BLaER1 treated with 17β-estradiol and CSF1 and Interleukin-3, amounts not matched to agents 10 nM and 100 nM (cell line): ENCODE measurements around the gene SMIM43.
"Not testable (repeated sequence)": the region's sequence is repeated elsewhere in the genome, so short reads cannot be mapped to it uniquely, and the experiment has no call there.

Experiments used
- H3K27ac ChIP-seq, 11 experiments: shearing (Covaris generic); formaldehyde crosslinking; 2 replicates each; pipeline ENCODE4 v1.8.1; 2022
- H3K27me3 ChIP-seq, 11 experiments: shearing (Covaris generic); formaldehyde crosslinking; 2 replicates each; pipeline ENCODE4 v1.8.1; 2022
- H3K36me3 ChIP-seq, 11 experiments: shearing (Covaris generic); formaldehyde crosslinking; 2 replicates each; pipeline ENCODE4 v1.8.1; 2022
- H3K4me1 ChIP-seq, 10 experiments: shearing (Covaris generic); formaldehyde crosslinking; 2 replicates each; pipeline ENCODE4 v1.8.1; 2022
- H3K4me2 ChIP-seq, 11 experiments: shearing (Covaris generic); formaldehyde crosslinking; 2 replicates each; pipeline ENCODE4 v1.8.1; 2022
- H3K4me3 ChIP-seq, 10 experiments: shearing (Covaris generic); formaldehyde crosslinking; 2 replicates each; pipeline ENCODE4 v1.8.1; 2022
- H3K9ac ChIP-seq, 11 experiments: shearing (Covaris generic); formaldehyde crosslinking; 2 replicates each; pipeline ENCODE4 v1.8.1; 2022
- H3K9me3 ChIP-seq, 11 experiments: shearing (Covaris generic); formaldehyde crosslinking; replicated peaks in 1 of 11; 2 replicates each; pipeline ENCODE4 v1.8.1; 2022
- H4K20me1 ChIP-seq, 11 experiments: shearing (Covaris generic); formaldehyde crosslinking; 2 replicates each; pipeline ENCODE4 v1.8.1; 2022
- Cebpa-rat ChIP-seq, 11 experiments: shearing (Covaris generic); IDR thresholded peaks; 2 replicates each; pipeline ENCODE4 v1.8.1; 2022

Gene SMIM43

DNA sequence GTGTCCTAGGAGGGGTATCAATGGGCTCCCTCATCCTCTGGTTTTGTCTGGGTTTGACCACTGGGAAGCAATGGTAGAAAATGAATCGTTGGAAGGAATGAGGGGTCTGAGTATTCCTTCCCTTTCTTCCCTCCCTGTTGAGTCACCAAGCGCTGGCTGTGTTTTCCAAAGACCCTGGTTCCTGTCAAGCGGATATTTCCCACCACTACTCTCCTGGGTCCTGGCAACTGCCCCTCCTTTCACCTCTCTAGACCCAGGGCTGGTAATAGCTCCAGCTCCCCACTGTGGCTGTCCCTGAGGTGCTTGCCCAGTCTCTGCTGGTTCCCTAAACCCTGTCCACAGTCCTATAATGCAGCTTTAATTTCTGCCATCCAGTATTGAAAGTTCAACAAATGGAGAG lies 22.2 kb downstream of the SMIM43 start:
- Histone ChIP-seq H3K27me3 (no peaks in the 10 kb centered on the region), H3K4me2 (no peak overlapping the region), H3K4me1 (peaks cover 0 to 13% (median 7%) of the 10 kb centered on the region in 10 experiments; a peak in 10 of 20 replicates), H4K20me1 (no peaks in the 10 kb centered on the region), H3K36me3 (no peaks in the 10 kb centered on the region), H3K9ac (no peak overlapping the region), H3K4me3 (no peak overlapping the region), H3K9me3 (no peaks in the 10 kb centered on the region), H3K27ac (no peak overlapping the region)
- no peak for TF ChIP-seq Cebpa-rat (IDR thresholded peaks at IDR 0.05)

DNA sequence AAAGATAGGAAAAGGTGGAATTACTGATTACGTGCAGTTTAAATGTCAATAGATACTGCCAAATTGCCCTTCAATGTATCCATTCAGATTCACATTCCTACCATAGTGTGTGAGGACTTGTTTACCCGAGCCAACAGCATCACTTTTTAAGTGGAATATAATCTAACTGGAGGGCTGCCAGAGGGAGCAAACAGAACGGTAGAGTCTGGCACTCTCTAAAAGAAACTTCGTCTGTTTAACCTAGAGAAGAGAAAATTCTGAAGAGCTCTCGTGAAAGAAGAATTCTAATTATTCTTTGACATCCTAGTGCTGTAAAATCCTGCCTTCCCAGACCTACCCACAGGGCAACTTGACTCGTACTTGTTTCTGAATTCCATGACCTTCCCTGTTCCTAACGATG lies 23.2 kb downstream of the SMIM43 start:
- Histone ChIP-seq H3K4me2 (no peak overlapping the region), H3K27ac (no peak overlapping the region), H3K27me3 (no peaks in the 10 kb centered on the region), H3K36me3 (no peaks in the 10 kb centered on the region), H4K20me1 (no peaks in the 10 kb centered on the region), H3K9me3 (no peaks in the 10 kb centered on the region), H3K9ac (no peak overlapping the region), H3K4me3 (no peak overlapping the region), H3K4me1 (peaks cover 0 to 13% (median 7%) of the 10 kb centered on the region in 10 experiments; a peak in 10 of 20 replicates)
- TF ChIP-seq Cebpa-rat (IDR thresholded peaks at IDR 0.05): no peak

DNA sequence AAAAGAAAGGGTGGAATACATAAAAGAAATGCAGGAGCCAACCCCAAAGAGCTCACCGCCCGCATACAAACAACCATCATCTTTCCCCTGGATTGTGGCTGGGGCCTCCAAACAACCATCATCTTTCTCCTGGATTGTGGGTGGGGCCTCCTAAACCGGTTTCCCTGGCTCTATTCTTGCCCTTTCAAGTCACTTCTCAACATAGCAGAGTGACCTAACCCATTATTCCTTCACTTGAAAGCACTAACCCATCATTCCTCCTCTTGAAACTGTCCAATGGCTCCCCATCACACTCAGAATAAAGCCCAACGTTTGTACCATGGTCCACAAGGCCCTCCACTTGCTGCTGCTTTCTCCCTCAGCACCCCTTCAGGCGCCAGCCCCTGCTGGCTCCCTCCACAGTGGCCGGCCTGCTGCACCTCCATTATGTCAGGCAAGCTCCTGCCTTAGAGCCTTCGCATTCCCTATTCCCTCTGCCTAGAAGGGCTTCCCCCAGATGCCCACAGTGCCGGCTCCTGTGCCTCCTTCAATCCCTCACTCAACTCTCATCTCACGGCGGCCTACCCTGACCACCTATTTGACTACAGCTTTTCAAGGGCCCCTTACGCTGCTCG lies 24.1 kb downstream of the SMIM43 start:
- H3K4me3 ChIP-seq: no peak overlapping the region
- H4K20me1 ChIP-seq: no peaks in the 10 kb centered on the region
- no peaks in the 10 kb centered on the region for H3K27me3 ChIP-seq
- TF ChIP-seq Cebpa-rat (IDR thresholded peaks at IDR 0.05): no peak
- no peak overlapping the region for H3K4me2 ChIP-seq
- H3K27ac ChIP-seq: no peak overlapping the region
- H3K9me3 ChIP-seq: no peaks in the 10 kb centered on the region
- no peaks in the 10 kb centered on the region for H3K36me3 ChIP-seq
- peaks cover 0 to 13% (median 7%) of the 10 kb centered on the region in 10 experiments; a peak in 10 of 20 replicates for H3K4me1 ChIP-seq
- H3K9ac ChIP-seq: no peak overlapping the region

DNA sequence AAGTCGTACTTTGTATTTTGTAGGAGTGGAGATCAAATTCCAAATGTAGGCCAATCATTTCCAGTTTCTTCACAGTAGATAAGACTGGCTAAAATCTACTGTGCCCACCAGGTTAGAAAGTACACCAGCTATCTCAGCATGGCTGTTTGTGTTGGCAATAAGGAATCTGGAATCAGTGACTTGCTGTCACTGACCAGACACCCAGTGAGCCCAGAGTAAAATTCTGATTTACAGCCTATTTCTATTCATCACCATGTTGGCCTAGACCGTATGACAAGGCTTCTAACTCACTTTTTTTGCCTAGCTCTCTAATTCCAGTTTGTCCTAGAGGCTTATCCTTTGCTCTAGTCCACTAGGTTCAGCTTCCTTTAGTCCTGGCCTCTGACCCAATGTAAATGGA lies 25.4 kb downstream of the SMIM43 start:
- no peaks in the 10 kb centered on the region for H3K9me3 ChIP-seq
- H3K4me2 ChIP-seq: peak overlapping the region in 6 of 11 experiments; percentile 14 to 65 (median 38); a peak in 9 of 22 replicates
- TF ChIP-seq Cebpa-rat (IDR thresholded peaks at IDR 0.05): no peak
- peaks cover 0 to 13% (median 7%) of the 10 kb centered on the region in 10 experiments; a peak in 10 of 20 replicates for H3K4me1 ChIP-seq
- H3K4me3 ChIP-seq: no peak overlapping the region
- no peaks in the 10 kb centered on the region for H4K20me1 ChIP-seq
- H3K27ac ChIP-seq: no peak overlapping the region
- H3K36me3 ChIP-seq: no peaks in the 10 kb centered on the region
- H3K27me3 ChIP-seq: no peaks in the 10 kb centered on the region
- H3K9ac ChIP-seq: no peak overlapping the region

DNA sequence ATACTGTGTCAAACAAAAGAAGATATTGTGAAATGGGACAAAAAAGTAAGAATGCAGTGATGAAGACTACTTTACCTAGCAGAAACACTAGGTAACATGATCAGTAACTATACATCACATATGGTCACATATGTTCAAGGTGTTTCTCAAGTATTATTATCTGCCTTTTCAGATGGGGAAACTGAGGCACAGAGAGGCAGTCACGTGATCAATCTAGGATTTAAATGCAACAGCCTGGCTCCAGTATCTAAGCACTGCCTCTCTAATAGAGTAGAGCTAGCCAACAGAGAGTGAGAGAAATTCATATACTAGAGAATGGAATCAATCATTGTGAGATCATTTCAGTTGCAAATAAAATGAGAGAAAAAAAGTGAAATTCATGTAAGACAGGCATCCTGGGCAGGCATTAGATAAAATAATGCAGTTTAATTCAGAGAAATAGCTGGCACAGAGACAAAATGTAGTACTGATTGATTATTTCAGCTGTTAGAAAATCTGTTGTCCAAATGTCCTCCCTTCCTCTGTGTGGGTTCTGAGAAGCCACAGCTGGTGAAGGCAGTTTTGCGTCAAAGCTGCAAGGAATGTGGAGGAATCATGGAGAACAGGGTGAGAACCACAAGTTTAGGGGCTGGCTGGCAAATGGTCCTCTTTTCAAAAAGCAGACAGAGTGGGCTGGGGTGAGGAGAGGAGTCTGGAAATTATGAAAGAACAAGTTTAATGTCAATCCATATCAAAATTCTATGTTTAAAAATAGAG lies 26.0 kb downstream of the SMIM43 start:
- Histone ChIP-seq H4K20me1 (no peaks in the 10 kb centered on the region), H3K4me2 (peak overlapping the region in 6 of 11 experiments; percentile 14 to 65 (median 38); a peak in 11 of 22 replicates), H3K9me3 (no peaks in the 10 kb centered on the region)

DNA sequence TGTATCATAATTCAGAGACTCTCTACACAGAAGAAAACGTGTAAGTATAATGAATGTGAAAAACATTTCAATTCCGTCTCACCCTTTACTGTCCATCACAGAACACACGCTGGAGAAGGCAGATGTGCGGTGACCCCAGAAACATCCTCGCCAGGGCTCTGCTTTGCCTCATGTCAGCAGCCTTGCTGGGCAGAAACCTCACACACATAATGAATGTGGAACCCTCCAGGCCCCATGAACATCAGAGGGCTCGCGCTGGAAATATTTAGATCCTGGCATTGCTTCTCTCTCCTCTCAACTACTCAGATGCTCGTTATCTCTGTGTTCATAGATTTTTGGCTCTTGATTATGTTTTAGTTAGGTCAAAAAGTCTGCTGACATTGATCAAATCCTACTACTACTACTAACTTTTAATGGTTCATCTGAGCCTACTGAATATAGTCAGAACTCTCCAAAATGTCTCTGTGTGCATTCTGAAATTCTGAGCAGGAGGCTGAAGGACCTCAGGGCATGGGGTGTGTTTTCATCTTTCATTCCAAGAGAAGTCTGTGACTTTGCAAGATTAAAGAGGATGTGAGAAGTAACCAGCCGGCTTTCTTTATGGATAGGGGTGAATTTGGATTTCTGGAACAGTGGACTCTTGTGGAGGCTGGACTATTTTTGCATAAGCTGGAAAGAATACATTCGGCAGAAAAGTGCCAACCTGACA lies 27.0 kb downstream of the SMIM43 start:
- Histone ChIP-seq H3K27ac (no peak overlapping the region), H4K20me1 (no peaks in the 10 kb centered on the region), H3K4me1 (peaks cover 0 to 13% (median 7%) of the 10 kb centered on the region in 10 experiments; a peak in 10 of 20 replicates), H3K27me3 (no peaks in the 10 kb centered on the region), H3K9ac (no peak overlapping the region), H3K36me3 (no peaks in the 10 kb centered on the region), H3K4me3 (no peak overlapping the region), H3K9me3 (no peaks in the 10 kb centered on the region), H3K4me2 (no peak overlapping the region)
- TF ChIP-seq Cebpa-rat (IDR thresholded peaks at IDR 0.05): no peak

More for the DNA sequence above, 26.0 kb downstream of the SMIM43 start:
- no peak for TF ChIP-seq Cebpa-rat (IDR thresholded peaks at IDR 0.05)
- no peak overlapping the region for H3K27ac ChIP-seq
- H3K4me3 ChIP-seq: no peak overlapping the region
- H3K9ac ChIP-seq: no peak overlapping the region
- H3K4me1 ChIP-seq: peaks cover 0 to 13% (median 7%) of the 10 kb centered on the region in 10 experiments; a peak in 10 of 20 replicates
- H3K27me3 ChIP-seq: no peaks in the 10 kb centered on the region
- no peaks in the 10 kb centered on the region for H3K36me3 ChIP-seq

DNA sequence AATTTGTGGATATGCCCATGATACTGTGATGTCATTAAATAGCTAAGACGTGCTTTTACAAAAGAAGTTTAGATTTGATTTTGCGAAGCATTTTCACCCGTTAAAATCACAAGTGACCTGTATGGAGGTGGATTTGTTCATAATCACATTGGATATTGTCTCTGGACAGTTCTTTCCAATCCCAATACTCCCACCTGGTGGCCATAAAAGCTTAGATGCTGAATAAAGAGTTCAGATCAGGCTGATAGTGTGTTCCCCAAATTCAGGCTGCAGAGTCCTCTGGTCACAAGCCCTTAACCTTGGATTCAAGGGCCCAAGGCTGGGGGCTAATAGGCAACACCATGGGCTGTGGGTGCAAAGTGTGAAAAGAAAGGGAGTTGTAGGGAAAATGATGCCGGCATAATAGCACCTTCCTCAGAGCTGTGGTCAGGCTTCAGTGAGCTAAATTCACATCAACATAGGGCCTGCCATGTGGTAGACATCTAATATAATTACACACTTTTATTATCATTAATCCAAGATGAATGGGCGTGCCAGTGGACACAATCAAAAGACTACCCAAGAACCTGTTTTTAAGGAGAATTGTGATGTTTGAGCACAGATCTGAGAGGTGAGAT lies 28.1 kb downstream of the SMIM43 start:
- no peak overlapping the region for H3K4me2 ChIP-seq
- H3K4me1 ChIP-seq: peaks cover 0 to 13% (median 7%) of the 10 kb centered on the region in 10 experiments; a peak in 10 of 20 replicates
- H3K27me3 ChIP-seq: no peaks in the 10 kb centered on the region
- no peak for TF ChIP-seq Cebpa-rat (IDR thresholded peaks at IDR 0.05)
- H3K9me3 ChIP-seq: no peaks in the 10 kb centered on the region
- no peaks in the 10 kb centered on the region for H3K36me3 ChIP-seq
- no peak overlapping the region for H3K4me3 ChIP-seq
- no peak overlapping the region for H3K27ac ChIP-seq
- no peak overlapping the region for H3K9ac ChIP-seq
- no peaks in the 10 kb centered on the region for H4K20me1 ChIP-seq

DNA sequence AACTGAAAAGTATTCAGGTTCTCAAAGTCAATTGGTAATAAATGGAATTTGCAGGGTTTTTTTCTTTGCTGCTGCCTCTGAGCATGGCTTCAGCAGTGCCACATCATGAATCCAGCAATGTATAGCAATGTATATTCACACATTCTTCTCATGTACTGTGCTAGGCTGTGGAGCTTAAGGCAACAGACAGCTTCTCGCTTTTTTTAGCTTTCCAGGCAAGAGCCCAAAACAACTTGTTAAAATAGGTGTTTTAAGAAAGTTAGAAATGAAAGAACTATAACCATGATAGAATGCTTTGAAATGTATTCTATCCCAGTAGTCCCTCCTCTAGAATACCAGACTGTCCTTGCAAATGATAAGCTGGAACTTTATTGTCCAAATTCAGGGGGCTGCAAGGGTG lies 30.4 kb downstream of the SMIM43 start:
- Histone ChIP-seq H3K27me3 (no peaks in the 10 kb centered on the region), H4K20me1 (no peaks in the 10 kb centered on the region), H3K4me1 (peaks cover 0 to 10% (median 7%) of the 10 kb centered on the region in 10 experiments; a peak in 10 of 20 replicates), H3K9me3 (no peaks in the 10 kb centered on the region), H3K4me2 (no peak overlapping the region), H3K9ac (no peak overlapping the region), H3K27ac (no peak overlapping the region), H3K4me3 (no peak overlapping the region), H3K36me3 (no peaks in the 10 kb centered on the region)
- TF ChIP-seq Cebpa-rat (IDR thresholded peaks at IDR 0.05): no peak

DNA sequence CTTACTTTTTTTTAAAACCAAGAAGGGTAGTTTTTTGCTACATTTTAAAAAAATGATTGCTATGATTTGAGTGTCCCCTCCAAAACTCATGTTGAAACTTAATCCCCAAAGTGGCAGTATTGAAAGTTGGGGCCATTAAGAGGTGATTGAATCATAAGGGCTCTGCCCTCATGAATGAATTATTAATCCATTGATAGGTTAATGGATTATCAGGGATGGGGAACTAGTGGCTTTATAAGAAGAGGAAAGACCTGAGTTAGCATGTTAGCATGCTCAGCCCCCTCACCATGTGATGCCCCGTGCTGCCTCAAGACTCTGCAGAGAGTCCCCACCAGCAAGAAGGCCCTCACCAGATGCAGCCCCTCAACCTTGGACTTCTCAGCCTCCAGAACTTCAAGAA lies 31.0 kb downstream of the SMIM43 start:
- Histone ChIP-seq H3K4me2 (no peak overlapping the region), H3K9me3 (no peaks in the 10 kb centered on the region), H4K20me1 (no peaks in the 10 kb centered on the region), H3K36me3 (no peaks in the 10 kb centered on the region), H3K27me3 (no peaks in the 10 kb centered on the region), H3K9ac (no peak overlapping the region), H3K4me1 (peaks cover 0 to 4% (median 1%) of the 10 kb centered on the region in 10 experiments; a peak in 7 of 20 replicates), H3K27ac (no peak overlapping the region), H3K4me3 (no peak overlapping the region)
- TF ChIP-seq Cebpa-rat (IDR thresholded peaks at IDR 0.05): no peak

DNA sequence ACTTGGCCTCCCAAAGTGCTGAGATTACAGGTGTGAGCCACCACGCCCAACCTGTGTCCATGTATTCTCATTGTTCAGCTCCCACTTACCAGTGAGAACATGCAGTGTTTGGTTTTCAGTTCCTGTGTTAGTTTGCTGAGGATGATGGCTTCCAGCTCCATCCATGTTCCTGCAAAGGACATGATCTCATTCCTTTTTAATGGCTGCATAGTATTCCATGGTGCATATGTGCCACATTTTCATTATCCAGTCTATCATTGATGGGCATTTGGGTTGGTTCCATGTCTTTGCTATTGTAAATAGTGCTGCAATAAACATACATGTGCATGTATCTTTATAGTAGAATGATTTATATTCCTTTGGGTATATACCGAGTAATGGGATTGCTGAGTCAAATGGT lies 35.2 kb downstream of the SMIM43 start:
- H3K27me3 ChIP-seq, H3K4me3 ChIP-seq, H3K4me2 ChIP-seq, H3K27ac ChIP-seq, H3K4me1 ChIP-seq, H3K9me3 ChIP-seq, H4K20me1 ChIP-seq, H3K9ac ChIP-seq, H3K36me3 ChIP-seq: not testable (repeated sequence)
